Muscle layer of colon (tissue), 2 donors: ENCODE measurements around the gene WWC1.

Experiments
- H3K27ac ChIP-seq: one replicate; pipeline ENCODE4 v1.7.0; 2013; ENCODE audit warnings: low read depth, mild to moderate bottlenecking, low read length, moderate library complexity
- H3K27me3 ChIP-seq, 2 donors: one replicate each; pipeline ENCODE4 v1.7.0; 2013; ENCODE audit warnings: low read length in 2 of 2, mild to moderate bottlenecking in 2 of 2; ENCODE audit not compliant: insufficient read depth in 2 of 2, control insufficient read depth in 1 of 2
- H3K36me3 ChIP-seq: one replicate; pipeline ENCODE4 v1.7.0; 2013; ENCODE audit warnings: mild to moderate bottlenecking, low read length; ENCODE audit not compliant: insufficient read depth
- H3K4me1 ChIP-seq: one replicate; pipeline ENCODE4 v1.7.0; 2013; ENCODE audit warnings: mild to moderate bottlenecking, low read length; ENCODE audit not compliant: insufficient read depth
- H3K4me3 ChIP-seq, 2 donors: one replicate each; pipeline ENCODE4 v1.7.0; 2013; ENCODE audit warnings: low read length in 2 of 2, low read depth in 1 of 2, mild to moderate bottlenecking in 1 of 2, moderate library complexity in 1 of 2
- H3K9ac ChIP-seq: one replicate; pipeline ENCODE4 v1.7.0; 2013; ENCODE audit warnings: low read length
- H3K9me3 ChIP-seq: one replicate; pipeline ENCODE4 v1.7.0; 2013; ENCODE audit warnings: mild to moderate bottlenecking, low read length
- donor health status: abdominal sarcoma.
- donor health status: Adenocarcinoma of cecum.

WWC1 gene

GRCh38 chr5:168313596-168314204, 22.3 kb downstream of the WWC1 start:
- Histone ChIP-seq H3K27ac (no peak overlapping the region), H3K36me3 (no peaks in the 10 kb centered on the region), H3K9me3 (no peaks in the 10 kb centered on the region), H3K4me3 (no peak overlapping the region), H3K27me3 (no peaks in the 10 kb centered on the region), H3K9ac (no peak overlapping the region), H3K4me1 (no peaks in the 10 kb centered on the region)

GRCh38 chr5:168314735-168315411, 23.4 kb downstream of the WWC1 start:
- Histone ChIP-seq H3K4me3 (no peak overlapping the region), H3K27me3 (no peaks in the 10 kb centered on the region), H3K9ac (no peak overlapping the region), H3K27ac (no peak overlapping the region), H3K4me1 (no peaks in the 10 kb centered on the region), H3K36me3 (no peaks in the 10 kb centered on the region), H3K9me3 (no peaks in the 10 kb centered on the region)

GRCh38 chr5:168315416-168316138, 24.1 kb downstream of the WWC1 start:
- no peaks in the 10 kb centered on the region for H3K27me3 ChIP-seq
- no peak overlapping the region for H3K27ac ChIP-seq
- H3K4me1 ChIP-seq: no peaks in the 10 kb centered on the region
- H3K9ac ChIP-seq: no peak overlapping the region
- H3K36me3 ChIP-seq: no peaks in the 10 kb centered on the region
- H3K9me3 ChIP-seq: no peaks in the 10 kb centered on the region
- H3K4me3 ChIP-seq: no peak overlapping the region

GRCh38 chr5:168316139-168316578, 24.7 kb downstream of the WWC1 start:
- Histone ChIP-seq H3K9ac (no peak overlapping the region), H3K27ac (no peak overlapping the region), H3K27me3 (no peaks in the 10 kb centered on the region), H3K36me3 (no peaks in the 10 kb centered on the region), H3K9me3 (no peaks in the 10 kb centered on the region), H3K4me1 (no peaks in the 10 kb centered on the region), H3K4me3 (no peak overlapping the region)

- Histone ChIP-seq H3K27me3 (no peaks in the 10 kb centered on the region), H3K4me3 (no peak overlapping the region), H3K27ac (no peak overlapping the region), H3K36me3 (no peaks in the 10 kb centered on the region), H3K9me3 (no peaks in the 10 kb centered on the region), H3K4me1 (no peaks in the 10 kb centered on the region), H3K9ac (no peak overlapping the region)
These were observed 25.7 kb downstream of the WWC1 start for GRCh38 chr5:168317096-168317520.

- no peak overlapping the region for H3K27ac ChIP-seq
- no peak overlapping the region for H3K4me3 ChIP-seq
- no peaks in the 10 kb centered on the region for H3K27me3 ChIP-seq
- H3K9me3 ChIP-seq: no peaks in the 10 kb centered on the region
- no peak overlapping the region for H3K9ac ChIP-seq
- H3K4me1 ChIP-seq: no peaks in the 10 kb centered on the region
- no peaks in the 10 kb centered on the region for H3K36me3 ChIP-seq
These were observed 26.2 kb downstream of the WWC1 start for GRCh38 chr5:168317521-168318147.

GRCh38 chr5:168318240-168318639, 26.8 kb downstream of the WWC1 start:
- H3K36me3 ChIP-seq: no peaks in the 10 kb centered on the region
- H3K4me1 ChIP-seq: no peaks in the 10 kb centered on the region
- no peaks in the 10 kb centered on the region for H3K27me3 ChIP-seq
- no peaks in the 10 kb centered on the region for H3K9me3 ChIP-seq
- no peak overlapping the region for H3K9ac ChIP-seq
- H3K4me3 ChIP-seq: no peak overlapping the region
- H3K27ac ChIP-seq: no peak overlapping the region

GRCh38 chr5:168319774-168320173, 28.3 kb downstream of the WWC1 start:
- H3K27me3 ChIP-seq: no peaks in the 10 kb centered on the region
- no peaks in the 10 kb centered on the region for H3K36me3 ChIP-seq
- no peak overlapping the region for H3K9ac ChIP-seq
- H3K4me1 ChIP-seq: no peaks in the 10 kb centered on the region
- no peaks in the 10 kb centered on the region for H3K9me3 ChIP-seq
- H3K27ac ChIP-seq: no peak overlapping the region
- no peak overlapping the region for H3K4me3 ChIP-seq

GRCh38 chr5:168320805-168321204, 29.4 kb downstream of the WWC1 start:
- H3K27ac ChIP-seq: no peak overlapping the region

GRCh38 chr5:168324859-168325630, 33.6 kb downstream of the WWC1 start:
- Histone ChIP-seq H3K36me3 (no peaks in the 10 kb centered on the region), H3K4me1 (no peaks in the 10 kb centered on the region), H3K9ac (no peak overlapping the region), H3K27ac (no peak overlapping the region), H3K27me3 (no peaks in the 10 kb centered on the region), H3K9me3 (no peaks in the 10 kb centered on the region), H3K4me3 (no peak overlapping the region)

More at GRCh38 chr5:168320805-168321204, 29.4 kb downstream of the WWC1 start:
- Histone ChIP-seq H3K4me3 (no peak overlapping the region), H3K4me1 (no peaks in the 10 kb centered on the region), H3K9me3 (no peaks in the 10 kb centered on the region), H3K9ac (no peak overlapping the region), H3K36me3 (no peaks in the 10 kb centered on the region), H3K27me3 (no peaks in the 10 kb centered on the region)

GRCh38 chr5:168327019-168327421, 35.6 kb downstream of the WWC1 start:
- Histone ChIP-seq H3K9me3 (no peaks in the 10 kb centered on the region), H3K27me3 (no peaks in the 10 kb centered on the region), H3K9ac (no peak overlapping the region), H3K36me3 (no peaks in the 10 kb centered on the region), H3K4me1 (no peaks in the 10 kb centered on the region), H3K4me3 (no peak overlapping the region), H3K27ac (no peak overlapping the region)
